Stimulated activated CD4-positive, alpha-beta T cell treated with anti-CD3 and anti-CD28 coated beads, TNF-alpha, amount 100 ng/mL, for 24 hours (primary cell): Measurements from ENCODE around the gene WWP2.
"Not testable (repeated sequence)": the region's sequence is repeated elsewhere in the genome, so short reads cannot be mapped to it uniquely, and the experiment has no call there.

Experiments
- DNase-seq, 3 experiments: peaks; one replicate each; pipeline ENCODE4 v3.0.0-alpha.2; 2020; ENCODE audit warnings: low read depth in 3 of 3

WWP2 gene

DNA sequence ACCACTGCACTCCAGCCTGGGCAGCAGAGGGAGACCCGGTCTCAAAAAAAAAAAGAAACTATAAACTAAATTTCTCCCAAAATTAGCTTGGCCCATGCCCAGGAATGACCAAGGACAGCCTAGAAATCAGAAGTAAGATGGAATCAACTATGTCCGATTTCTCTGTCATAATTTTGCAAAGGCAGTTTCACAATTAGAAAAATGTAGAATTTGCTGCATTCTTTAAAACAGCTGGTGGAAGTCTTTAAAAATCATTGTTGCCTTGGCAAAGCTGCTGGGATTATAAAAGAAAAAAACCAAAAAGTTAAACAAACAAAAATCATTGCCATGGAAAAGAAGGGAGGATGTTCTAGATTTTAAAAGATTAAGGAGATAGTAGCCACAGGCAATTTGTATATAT is 32.4 kb downstream of the WWP2 start:
- DNase-seq: no peak

DNA sequence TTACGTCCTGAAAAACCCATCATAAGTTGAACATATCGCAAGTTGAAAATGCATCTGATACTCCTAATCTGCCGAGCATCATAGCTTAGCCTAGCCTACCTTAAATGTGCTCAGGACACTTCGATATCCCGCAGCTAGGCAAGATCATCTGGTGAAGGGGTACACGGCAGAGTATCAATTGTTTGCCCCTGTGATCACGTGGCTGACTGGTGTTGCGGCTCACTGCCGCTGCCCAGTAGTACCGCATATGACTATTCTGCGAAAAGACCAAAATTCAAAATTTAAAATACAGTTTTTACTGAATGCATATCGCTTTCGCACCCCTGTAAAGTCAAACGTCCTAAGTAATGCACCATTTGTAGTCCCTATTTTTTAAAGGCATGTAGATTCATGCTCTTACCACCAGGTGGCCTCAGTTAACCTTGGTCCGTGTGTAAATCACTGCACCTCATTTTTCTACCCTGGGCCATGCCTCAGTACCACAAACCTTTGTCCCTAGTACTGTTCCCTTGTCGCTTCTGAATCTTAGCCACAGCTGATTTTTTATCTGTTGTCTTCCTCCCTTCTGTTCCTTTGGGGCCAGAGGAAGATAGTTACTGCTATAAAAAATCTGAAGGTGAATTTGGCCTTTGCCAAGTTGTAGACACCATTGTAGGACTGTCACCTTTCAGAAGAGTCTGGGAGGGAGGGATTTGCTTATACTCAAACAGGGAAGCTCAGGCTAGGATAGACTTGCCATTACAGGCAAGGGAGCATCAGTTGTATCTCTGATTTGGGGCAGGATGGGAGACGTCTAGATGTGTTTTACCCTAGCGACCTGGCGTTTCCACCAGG is 34.4 kb downstream of the WWP2 start:
- no peak for DNase-seq

- no peak for DNase-seq
Measured at GRCh38 chr16:69798466-69798865, 36.3 kb downstream of the WWP2 start.

DNA sequence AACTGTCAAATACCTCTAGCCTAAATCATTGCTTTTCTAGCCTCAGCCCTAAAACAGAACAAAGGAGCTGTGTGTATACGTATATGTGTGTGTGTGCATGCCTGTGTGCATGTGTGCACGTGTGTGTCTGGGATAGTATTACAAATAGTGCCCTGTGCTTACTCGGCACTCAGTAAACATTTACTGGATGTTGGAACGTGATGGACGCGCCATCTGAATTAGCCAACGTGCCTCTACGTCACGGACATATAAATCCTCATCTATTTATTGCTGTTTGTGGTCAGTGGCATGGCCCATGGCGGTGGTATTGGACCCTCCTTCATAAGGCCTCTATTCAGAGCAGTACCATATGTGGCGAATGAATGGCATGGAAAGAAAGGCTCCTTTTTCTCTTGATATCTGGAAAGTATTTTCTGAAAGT is 37.5 kb downstream of the WWP2 start:
- DNase-seq: no peak

DNA sequence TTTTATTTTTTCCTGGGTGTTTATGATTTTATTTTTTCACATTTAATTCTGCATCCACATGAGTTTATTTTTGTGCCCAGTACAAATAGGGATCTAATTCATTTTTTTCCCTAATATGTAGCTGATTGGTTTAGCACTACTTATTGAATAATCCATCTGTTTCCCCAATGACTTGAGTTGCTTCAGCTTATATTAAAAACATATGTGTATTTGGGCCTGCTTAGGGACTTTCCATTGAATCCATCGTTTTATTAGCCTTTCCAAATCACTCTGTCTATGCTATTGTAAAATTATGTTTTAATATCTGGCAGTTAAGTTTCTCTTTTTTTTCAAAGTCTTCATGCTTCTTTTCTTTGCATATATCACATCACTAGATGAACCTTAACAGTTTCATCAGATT is 42.2 kb downstream of the WWP2 start:
- no peak for DNase-seq

DNA sequence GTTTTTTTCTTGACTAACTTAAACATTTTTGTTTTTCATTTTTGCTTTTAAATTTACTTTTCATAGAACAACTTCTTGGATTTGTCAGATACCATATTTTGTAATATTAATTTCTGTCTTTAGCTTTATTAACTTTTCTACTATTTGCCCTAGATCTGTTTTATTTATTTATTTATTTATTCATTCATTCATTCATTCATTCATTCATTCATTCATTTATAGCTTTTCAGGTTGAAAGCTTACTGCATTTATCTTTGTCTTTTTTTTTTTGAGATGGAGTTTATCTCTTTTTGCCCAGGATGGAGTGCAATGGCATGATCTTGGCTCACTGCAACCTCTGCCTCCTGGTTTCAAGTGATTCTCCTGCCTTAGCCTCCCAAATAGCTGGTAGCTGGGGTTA is 44.6 kb downstream of the WWP2 start:
- DNase-seq: not testable (repeated sequence)

DNA sequence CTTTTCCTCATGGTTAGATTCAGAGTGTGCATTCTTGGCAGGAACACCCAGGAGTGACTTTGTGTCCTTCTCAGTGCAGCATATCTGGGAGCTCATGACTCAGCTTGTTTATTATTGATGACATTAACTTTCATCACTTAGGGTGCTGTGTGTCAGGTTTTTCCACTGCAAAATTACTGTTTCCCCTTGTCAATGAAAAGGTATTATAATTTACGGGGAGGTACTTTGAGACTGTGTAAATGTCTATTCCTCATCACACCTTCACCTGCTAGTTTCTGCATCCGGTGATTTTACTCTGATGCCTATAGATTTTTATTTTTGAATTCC is 50.5 kb downstream of the WWP2 start:
- DNase-seq: no peak

GRCh38 chr16:69814078-69814477 is 51.9 kb downstream of the WWP2 start:
- DNase-seq: no peak

DNA sequence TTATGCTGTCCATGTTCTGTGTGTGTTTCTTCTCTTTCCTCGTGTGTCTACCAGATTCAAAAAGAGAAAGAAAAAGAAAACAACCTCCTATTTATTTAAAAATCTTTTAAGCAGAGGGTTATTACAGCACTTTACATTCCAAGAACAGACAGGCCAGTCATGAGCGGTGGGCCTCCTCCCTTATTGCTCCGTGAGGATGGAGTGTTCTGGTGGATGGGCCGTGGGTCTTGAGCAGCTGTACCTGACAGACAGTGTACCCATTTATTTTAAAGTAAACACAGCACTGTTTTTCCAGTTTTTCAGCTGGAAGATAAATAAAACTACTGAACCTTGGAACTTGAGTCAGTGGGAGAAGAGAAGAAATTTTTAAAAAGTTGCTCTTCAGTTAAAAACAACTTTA is 52.4 kb downstream of the WWP2 start:
- no peak for DNase-seq

DNA sequence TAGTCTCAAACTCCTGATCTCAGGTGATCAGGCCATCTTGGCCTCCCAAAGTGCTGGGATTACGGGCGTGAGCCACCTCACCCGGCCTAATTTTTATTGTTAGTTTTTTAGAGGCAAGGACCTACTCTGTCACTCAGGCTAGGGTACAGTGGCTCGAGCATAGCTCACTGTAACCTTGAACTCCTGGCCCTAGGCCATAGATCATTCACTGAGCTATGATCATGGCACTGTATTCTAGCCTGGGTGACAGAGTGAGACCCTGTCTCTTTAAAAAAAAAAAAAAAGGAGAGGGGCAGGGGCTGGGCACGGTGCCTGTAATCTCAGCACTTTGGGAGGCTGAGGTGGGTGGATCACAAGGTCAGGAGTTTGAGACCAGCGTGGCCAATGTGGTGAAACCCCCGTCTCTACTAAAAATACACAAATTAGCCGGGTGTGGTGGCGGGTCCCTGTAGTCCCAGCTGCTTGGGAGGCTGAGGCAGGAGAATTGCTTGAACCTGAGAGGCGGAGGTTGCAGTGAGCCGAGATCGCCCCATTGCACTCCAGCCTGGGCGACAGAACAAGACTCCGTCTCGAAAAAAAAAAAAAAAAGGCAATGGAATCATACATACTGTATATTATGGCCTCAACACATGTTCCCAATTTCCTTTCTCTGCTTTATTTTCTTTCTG is 53.2 kb downstream of the WWP2 start:
- not testable (repeated sequence) for DNase-seq

DNA sequence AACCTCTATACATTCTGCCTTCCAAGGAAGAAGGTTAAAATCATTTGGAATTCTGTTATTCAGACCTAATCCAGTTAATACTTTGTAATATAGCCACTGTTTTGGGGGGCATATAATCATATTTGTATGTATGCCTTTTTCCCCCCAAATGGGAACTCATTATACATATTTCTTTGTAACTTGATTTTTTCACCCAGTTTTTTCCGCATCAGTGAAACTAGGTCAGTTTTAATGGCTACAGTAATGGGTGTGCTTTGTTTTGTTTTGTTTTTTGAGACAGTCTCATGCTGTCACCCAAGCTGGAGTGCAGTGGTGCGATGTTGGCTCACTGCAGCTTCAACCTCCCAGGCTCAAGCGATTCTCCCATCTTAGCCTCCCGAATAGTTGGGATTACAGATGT is 54.9 kb downstream of the WWP2 start:
- no peak for DNase-seq

DNA sequence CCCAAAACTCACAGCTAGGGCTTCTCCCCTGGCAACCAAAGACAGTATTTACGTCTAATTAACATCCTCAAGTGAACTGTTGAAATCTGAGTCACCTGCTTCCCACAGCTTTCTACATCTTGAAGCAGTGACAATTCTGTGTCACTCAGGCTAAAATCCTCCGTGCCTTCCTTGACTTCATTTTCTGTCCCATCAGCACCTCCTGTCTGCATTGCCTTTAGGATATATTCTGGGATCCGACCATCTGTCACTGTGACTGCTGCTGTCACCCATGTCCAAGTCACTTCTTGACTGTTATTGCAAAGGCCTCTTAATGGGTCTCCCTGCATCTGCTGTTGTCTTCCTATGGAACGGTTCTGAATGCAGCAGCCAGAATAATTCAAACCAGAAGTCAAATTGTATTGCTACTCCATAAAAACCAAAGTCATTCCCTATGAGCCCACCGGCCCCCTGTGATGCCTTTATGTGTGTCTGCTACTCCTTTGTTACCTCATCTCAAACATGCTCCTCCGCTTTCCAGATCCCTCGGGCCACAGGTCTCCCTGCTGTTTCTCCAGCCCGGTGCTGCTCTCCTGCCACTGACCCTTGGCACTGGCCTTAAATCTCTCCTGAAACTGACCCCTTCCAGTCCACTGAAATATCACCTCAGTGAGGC is 56.9 kb downstream of the WWP2 start:
- no peak for DNase-seq

GRCh38 chr16:69820926-69821541 is 58.9 kb downstream of the WWP2 start:
- DNase-seq: no peak

- no peak for DNase-seq
Measured at GRCh38 chr16:69821844-69822173, 59.7 kb downstream of the WWP2 start.

DNA sequence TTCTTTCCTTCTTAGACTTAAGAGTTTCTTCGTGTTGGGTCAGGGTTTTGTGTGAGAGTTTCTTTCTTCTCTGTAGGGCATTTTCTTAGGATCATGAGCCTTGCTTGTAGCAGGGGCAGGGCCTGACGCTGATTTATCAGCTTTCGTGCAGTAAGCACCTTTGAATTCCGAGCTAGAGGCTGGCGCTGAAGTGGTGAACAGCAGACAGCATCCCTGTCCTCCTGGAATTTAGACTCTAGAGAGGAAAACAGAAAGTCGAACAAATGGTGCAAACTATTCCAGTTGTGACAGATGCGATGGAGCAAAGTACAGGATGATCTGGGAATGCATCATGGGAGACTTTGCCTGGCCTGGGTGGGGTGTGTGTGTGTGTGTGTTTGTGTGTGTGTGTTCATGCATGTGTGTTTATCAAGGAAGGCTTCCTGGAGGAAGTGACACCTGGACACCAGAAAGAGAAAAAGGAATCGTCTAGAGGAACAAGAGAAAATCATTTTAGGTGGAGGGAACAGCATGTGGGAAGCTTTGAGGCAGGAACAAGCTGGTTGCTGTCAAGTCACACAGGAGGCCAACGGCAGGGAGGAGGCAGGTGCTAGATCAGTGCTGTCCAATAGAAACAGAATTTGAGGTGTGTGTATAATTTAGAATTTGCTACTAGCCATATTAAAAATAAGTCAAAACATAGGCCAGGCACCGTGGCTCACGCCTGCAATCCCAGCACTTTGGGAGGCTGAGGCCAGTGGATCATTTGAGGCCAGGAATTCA is 60.2 kb downstream of the WWP2 start:
- DNase-seq: no peak

DNA sequence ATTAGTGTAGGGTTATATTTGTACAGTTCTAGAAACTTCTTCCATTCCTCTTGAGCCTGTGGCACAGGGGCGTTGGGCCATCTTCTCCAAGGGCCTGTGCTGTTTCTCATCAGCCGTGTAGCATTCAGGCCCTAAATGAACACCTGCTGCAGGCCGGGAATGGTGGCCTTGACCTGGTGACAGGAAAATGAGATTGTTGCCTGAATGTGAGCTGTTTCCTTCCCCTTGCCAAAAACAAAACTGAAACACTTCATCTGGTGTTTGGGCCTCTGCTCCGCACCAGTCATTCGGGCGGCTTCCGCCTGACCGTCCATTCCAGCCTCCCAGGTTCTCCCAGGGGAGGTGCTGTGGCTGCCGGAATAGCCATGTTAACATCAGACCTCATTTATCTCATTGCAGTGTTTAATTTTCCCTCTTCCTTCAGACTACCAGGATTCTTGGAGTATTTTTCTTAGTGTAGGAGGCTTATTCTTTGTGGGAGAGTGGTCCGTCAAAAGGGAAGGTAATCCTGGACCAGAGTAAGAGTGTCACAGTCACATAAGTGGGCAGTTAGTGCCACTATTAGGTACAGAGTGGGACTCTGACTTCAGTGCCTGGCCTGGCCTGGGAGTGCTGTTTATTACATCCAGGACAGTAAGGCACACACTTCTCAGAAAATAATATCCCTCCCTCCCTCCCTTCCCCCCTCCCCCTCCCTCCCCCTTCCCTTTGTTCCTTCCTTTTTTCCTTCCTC is 61.9 kb downstream of the WWP2 start:
- no peak for DNase-seq

GRCh38 chr16:69824564-69825142 is 62.5 kb downstream of the WWP2 start:
- not testable (repeated sequence) for DNase-seq

- no peak for DNase-seq
Measured at GRCh38 chr16:69827524-69827923, 65.4 kb downstream of the WWP2 start.

DNA sequence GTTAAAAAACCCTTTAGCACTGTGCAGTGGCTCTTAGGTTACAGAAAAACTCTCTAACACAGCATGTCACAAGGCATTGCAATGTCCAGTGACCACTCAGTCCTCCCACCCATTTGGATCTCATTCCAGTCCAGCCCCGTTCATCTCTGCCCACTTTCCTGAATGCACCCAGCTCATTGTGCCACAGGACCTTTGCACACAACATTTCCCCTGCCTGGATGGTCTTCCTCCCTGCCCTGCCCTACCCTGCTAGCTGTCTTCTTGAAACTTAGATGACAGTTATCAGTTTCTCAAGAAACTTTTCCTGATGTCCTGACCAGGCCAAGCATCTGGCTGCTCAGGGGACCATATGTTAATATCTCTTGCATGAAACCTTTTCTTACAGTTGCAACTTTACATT is 67.2 kb downstream of the WWP2 start:
- no peak for DNase-seq

- no peak for DNase-seq
Measured at GRCh38 chr16:69830146-69830533, 68.0 kb downstream of the WWP2 start.
